NCI-H1436 (cell line): Measurements from ENCODE around the gene TRAF5.
"Not testable (repeated sequence)": the region's sequence is repeated elsewhere in the genome, so short reads cannot be mapped to it uniquely, and the experiment has no call there.

ENCODE experiments used
- DNase-seq: peaks from one replicate; lab custom pipeline; 2025; lab: John Stamatoyannopoulos, UW

TRAF5 gene

GRCh38 chr1:211345719-211346118 lies 19.1 kb downstream of the TRAF5 start:
- DNase-seq = no peak

DNA sequence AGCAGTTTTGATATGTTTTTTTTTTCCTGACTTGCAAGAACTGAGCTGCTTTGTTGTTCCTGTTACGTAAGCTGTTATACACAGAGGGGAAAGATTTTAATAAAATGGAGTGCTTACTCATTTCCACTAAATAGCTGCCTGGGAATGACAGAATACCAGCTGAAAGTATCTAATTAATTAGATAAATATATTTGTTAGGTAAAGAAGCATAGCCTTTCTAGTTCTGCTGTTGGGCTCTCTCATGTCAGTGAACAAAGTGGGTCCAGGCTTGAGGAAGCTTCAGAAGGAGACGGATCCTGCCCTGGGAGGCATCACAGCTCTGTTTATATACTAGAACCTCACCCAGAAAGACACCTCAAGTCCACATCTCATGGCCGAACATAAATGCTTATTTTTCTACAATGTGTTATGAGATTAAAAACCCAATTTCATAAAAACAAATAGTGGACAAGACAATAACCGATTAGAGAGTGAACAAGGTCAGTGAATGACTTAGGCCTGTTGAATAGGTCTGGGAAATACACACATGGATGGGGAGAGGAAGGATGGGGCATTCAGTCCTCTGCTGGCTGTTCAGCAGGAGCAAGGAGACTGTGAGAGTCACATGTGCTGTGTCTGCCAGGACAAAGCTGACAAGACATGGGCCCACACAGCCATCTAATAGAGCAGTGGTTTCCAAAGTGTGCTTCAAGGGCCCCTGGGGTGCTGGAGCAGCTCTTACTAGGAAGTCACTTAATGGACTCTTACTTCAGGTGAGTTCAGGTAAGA lies 20.6 kb downstream of the TRAF5 start:
- no peak for DNase-seq

GRCh38 chr1:211348547-211348946 lies 21.9 kb downstream of the TRAF5 start:
- no peak for DNase-seq

DNA sequence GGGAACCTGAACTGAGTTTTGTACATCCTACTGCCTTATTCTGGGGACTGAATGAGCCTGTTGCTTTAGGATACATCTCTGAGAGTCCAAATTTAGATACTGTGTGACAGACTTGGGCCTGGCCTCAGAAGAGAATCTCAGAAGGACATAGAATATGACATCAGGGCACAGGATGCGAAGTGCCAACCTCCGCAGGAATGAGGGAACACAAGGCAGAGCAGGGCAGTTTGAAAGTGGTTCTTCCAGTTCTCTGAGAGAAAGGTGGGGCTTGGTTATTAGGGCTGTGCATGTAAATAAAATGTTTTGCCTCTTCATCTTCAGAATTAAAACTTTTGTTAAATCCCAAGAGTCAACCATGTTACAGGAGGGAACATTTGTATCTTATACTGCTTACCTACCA lies 23.1 kb downstream of the TRAF5 start:
- no peak for DNase-seq

DNA sequence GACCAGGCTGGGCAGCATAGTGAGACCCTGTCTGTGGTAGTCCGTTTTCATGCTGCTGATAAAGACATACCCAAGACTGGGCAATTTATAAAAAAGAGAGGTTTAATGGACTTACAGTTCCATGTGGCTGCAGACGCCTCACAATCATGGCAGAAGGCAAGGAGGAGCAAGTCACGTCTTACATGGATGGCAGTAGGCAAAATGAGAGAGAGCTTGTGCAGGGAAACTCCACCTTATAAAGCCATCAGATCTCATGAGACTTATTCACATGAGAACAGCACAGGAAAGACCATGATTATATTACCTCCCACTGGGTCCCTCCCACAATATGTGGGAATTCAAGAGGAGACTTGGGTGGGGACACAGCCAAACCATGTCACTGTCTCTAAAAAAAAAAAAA lies 25.4 kb downstream of the TRAF5 start:
- DNase-seq = not testable (repeated sequence)

DNA sequence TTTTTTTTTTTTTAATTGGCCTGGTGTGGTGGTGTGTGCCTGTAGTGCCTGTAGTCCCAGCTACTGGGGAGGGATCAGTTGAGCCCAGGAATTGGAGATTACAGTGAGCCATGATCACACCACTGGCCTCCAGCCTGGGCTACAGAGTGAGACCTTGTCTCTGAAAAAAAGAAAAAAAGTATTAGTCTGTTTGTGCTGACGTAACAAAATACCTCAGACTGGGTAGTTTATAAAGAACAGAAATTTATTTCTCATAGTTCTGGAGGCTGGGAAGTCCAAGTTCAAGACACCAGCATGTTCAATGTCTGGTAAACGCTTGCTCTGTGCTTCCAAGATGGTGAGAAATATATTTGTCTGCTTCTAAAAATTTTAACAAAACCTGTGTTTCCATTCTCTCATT lies 25.8 kb downstream of the TRAF5 start:
- DNase-seq = no peak

DNA sequence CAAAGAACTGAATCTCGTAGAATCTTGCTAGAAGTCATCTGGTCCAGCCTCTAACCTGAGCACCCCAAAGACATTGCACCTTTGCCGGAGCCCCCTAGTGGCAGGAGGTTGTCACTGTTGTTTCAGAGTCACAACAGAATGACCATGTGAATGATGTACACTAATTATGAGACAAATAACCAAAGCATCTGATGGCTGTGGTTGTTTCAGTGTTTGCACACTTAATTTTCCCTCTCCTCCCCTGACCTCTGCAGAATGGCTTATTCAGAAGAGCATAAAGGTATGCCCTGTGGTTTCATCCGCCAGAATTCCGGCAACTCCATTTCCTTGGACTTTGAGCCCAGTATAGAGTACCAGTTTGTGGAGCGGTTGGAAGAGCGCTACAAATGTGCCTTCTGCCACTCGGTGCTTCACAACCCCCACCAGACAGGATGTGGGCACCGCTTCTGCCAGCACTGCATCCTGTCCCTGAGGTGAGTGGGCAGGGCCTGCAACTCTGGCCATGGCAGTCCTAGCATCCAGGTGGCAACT lies 26.4 kb downstream of the TRAF5 start:
- DNase-seq = no peak

- no peak for DNase-seq
Measured at GRCh38 chr1:211353562-211354212, 27.1 kb downstream of the TRAF5 start.

DNA sequence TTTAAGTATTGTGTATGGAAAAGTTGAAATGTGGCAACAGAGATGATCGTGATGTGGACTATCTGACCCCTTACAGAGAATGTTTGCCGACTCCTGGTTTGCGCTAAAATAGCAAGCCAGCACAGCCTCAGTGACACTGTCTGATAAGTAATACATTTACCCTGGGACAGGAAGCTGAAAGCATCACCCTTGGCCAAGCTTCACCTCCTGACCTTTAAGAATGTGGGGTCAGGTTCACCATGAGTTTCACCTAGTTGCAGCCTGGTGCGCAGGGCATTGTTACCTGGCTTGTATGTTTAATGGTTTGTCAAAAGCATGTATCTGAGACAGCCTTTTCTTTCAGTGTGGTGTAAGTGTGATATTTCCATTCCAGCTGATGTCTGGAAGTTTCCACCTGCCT lies 29.2 kb downstream of the TRAF5 start:
- no peak for DNase-seq

- DNase-seq = no peak
Measured at GRCh38 chr1:211356723-211357407, 30.2 kb downstream of the TRAF5 start.

DNA sequence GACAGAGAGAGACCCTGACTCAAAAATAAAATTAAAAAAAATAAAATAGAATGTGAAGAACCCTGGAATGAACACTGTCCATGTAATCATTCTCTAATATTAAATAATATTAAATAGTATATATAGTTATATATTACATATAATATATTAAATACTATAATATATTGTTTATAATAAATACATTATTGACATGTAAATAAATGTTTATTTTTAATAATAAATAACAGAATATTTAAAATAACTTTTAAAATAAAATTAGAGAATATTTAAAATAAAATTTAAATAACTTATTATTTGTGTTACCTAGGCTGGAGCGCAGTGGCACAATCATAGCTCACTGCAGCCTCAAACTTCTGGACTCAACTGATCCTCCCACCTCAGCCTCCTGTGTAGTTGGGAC lies 32.1 kb downstream of the TRAF5 start:
- no peak for DNase-seq

- DNase-seq = no peak
Measured at GRCh38 chr1:211359876-211360275, 33.2 kb downstream of the TRAF5 start.

GRCh38 chr1:211361202-211361601 lies 34.6 kb downstream of the TRAF5 start:
- DNase-seq = no peak

DNA sequence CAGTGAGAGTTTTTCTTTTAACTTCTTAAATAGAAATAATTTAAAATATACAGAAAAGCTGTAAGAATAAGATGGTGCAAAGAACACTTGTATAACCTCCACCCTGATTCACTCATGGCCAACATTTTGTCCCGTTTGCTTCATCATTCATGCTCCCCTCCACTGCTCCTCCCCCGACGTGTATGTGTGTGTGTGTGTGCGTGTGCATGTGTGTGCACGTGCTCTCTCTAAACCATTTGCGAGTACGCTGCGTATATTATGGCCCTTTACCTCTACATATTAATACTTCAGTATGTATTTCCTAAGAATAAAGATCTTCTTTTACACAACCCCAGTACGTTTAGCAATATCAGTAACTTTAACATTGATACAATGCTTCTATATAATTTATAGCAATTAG lies 43.0 kb downstream of the TRAF5 start:
- no peak for DNase-seq

- no peak for DNase-seq
Measured at GRCh38 chr1:211370669-211371068, 44.0 kb downstream of the TRAF5 start.

DNA sequence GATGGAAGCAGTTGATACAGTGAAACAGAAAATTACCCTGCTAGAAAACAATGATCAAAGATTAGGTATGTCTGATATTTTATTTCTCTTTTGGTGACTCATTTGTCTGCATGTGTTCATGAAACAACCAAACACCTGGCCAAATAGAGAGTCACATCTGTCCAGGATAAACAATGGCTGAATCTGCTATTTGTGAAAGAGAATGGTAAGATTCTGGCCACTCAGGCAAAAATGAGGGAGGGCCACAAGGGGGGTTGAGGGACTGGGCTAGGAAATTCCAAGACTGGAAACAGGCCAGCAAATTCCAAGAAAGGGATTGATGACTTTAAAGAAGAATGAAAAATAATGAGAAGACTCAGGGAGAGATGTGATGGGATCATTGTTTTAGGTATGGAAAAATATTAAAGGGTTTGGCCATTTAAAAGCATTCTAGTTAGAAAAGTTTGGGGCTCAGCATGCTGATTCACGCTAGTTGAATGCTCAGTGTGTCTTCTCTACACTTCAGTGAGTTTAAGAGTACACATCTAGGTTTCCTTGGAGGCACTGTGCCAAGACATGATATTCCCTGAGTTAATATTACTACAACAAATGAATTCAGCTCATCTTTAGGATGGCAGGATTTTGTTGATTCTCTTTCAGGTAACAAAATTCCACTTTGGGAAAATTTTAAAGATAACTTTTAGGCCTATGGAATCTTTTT lies 44.9 kb downstream of the TRAF5 start:
- DNase-seq = no peak

GRCh38 chr1:211372463-211372862 lies 45.8 kb downstream of the TRAF5 start:
- no peak for DNase-seq

DNA sequence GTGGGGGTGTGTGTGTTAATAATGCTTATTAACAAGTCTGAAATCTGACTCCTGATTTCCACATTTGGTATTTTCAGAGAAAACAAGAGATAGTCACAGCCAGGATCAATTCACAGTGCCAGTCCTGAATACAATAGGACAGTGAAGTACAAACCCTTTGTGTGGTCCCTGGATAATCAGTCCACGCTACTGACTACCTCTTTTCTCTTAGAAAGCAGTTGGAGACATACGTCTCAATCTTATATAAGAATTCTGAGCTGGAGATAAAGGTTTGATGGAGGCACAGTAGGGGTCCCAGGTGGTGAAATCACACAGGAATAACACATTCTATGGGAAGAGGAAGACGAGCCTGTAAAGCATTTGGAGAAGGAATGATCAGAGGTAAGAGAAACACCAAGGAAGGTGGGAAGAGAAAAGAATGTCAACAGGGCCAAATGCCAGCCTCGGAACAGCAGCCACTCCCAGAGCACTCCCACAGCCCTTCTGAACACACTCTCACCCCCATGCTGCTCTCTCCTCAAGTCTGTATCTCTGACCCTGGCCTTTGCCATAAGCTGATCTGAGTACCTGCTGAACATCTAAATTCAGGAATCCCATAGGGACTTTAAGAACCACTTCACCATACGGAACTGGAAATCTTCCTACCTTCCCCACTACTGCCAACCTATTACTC lies 48.6 kb downstream of the TRAF5 start:
- DNase-seq = no peak

DNA sequence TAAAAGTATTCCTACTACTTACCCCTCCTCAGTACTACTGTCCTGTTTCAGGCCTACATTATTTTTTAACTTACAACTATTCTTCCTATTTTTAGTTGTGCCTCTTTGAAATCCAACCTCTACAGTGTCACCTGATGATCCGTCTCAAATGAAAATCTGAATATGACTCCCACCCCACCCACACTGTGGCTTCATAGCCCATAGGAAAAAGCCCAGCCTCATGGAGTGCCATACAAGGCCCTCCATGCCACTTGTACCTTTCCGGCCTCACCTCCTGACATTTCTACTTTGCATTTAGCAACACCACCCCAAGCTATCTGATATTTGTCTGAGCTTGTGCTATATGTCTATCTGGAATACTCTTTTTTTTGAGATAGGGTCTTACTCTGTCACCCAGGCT lies 49.3 kb downstream of the TRAF5 start:
- DNase-seq = no peak

DNA sequence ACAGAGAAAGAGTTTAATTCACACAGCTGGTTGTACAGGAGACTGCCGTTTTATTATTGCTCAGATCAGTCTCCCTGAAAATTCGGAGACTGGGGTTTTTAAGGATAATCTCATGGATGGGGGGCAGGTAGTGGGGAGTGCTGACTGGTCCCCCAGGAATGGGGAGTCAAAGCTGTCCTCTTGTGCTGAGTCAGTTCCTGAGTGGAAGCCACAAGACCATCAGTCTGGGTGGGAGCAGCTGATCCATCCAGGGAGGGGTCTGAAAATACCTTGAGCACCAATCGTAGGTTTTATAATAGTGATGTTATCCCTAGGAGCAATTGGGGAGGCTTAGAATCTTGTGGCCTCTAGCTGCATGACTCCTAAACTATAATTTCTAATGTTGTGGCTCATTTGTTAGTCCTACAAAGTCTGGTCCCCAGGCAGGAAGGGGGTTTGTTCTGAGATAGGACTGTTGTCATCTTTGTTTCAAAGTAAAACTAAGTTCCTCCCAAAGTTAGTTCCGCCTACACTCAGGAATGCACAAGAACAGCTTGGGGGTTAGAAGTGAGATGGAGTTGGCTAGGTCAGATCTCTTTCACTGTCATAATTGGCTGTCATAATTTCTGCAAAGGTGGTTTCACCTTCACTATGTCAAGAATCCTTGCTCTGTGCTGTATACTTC lies 50.3 kb downstream of the TRAF5 start:
- no peak for DNase-seq
